Smooth muscle cell (in vitro differentiated cells): ENCODE results near the gene AMOT. TPM values are rescaled to one million over a fixed set of nuclear protein-coding genes. Genes with fewer than 3 reads are reported as not detected.

Experiments
- DNase-seq: peaks from one replicate; lab custom pipeline; 2025; ENCODE audit not compliant: unreplicated experiment; lab: John Stamatoyannopoulos, UW
- H2AFZ ChIP-seq: fragments of 200-600 bp; sonication (generic); 2 replicates; pipeline ENCODE4 v1.6.0; 2016; ENCODE audit warnings: antibody characterized with exemption, low read depth, mild to moderate bottlenecking
- H3F3A ChIP-seq: fragments of 200-600 bp; sonication (generic); 2 replicates; pipeline ENCODE4 v1.6.0; 2017; ENCODE audit warnings: antibody characterized with exemption, low read depth
- H3K27ac ChIP-seq: fragments of 200-600 bp; sonication (generic); 2 replicates; pipeline ENCODE4 v1.5.1; 2016; ENCODE audit warnings: low read depth, mild to moderate bottlenecking
- H3K27me3 ChIP-seq: fragments of 200-600 bp; sonication (generic); 2 replicates; pipeline ENCODE4 v1.6.1; 2016; ENCODE audit warnings: low read depth, mild to moderate bottlenecking
- H3K36me3 ChIP-seq: fragments of 200-600 bp; sonication (generic); 2 replicates; pipeline ENCODE4 v1.5.1; 2016; ENCODE audit warnings: low read depth
- H3K4me1 ChIP-seq: fragments of 200-600 bp; sonication (generic); 2 replicates; pipeline ENCODE4 v1.5.1; 2016; ENCODE audit warnings: low read depth
- H3K4me2 ChIP-seq: fragments of 200-600 bp; sonication (generic); 2 replicates; pipeline ENCODE4 v1.6.0; 2016; ENCODE audit warnings: mild to moderate bottlenecking
- H3K4me3 ChIP-seq: fragments of 200-600 bp; sonication (generic); 2 replicates; pipeline ENCODE4 v1.5.1; 2016; ENCODE audit warnings: mild to moderate bottlenecking
- H3K79me2 ChIP-seq: fragments of 200-600 bp; sonication (generic); 2 replicates; pipeline ENCODE4 v1.6.0; 2016; ENCODE audit warnings: low read depth, mild to moderate bottlenecking
- H3K9ac ChIP-seq: fragments of 200-600 bp; sonication (generic); 2 replicates; pipeline ENCODE4 v1.6.0; 2016; ENCODE audit warnings: low read depth
- H3K9me3 ChIP-seq: fragments of 200-600 bp; sonication (generic); replicated peaks from 2 replicates; pipeline ENCODE4 v1.5.1; 2016; ENCODE audit warnings: low read depth
- H4K20me1 ChIP-seq: fragments of 200-600 bp; sonication (generic); 2 replicates; pipeline ENCODE4 v1.6.0; 2016; ENCODE audit warnings: low read depth
- WGBS: methylation state at CpG from one replicate; pipeline ENCODE4 v1.1.7; 2016; ENCODE audit warnings: low lambda C conversion rate; 5-methylcytosine and 5-hydroxymethylcytosine counted together
- polyA plus RNA-seq: library from polyadenylated mRNA; unstranded; fragments of >200 nt; fragmentation: Nextera tagmentation; extraction: Ambion mirVana; gene quantifications from 2 replicates; pipeline ENCODE4 v1.2.1, GENCODE V29; 2016
- total RNA-seq: library from RNA; depleted of rRNA; stranded (reverse); fragments of >200 nt; gene quantifications from 2 replicates; pipeline ENCODE4 v1.2.3, GENCODE V29; 2014
- TF ChIP-seq, protein P1 (sequence below): fragments of 200-600 bp; sonication (generic); IDR thresholded peaks from 2 replicates; pipeline ENCODE4 v1.5.1; 2017; ENCODE audit warnings: borderline replicate concordance, mild to moderate bottlenecking, antibody characterized with exemption; ENCODE audit not compliant: insufficient read depth, poor library complexity, severe bottlenecking

The AMOT gene
- total and polyA plus RNA-seq, 2 experiments from 2014 or later, result 10.0 to 66.6 TPM

DNA sequence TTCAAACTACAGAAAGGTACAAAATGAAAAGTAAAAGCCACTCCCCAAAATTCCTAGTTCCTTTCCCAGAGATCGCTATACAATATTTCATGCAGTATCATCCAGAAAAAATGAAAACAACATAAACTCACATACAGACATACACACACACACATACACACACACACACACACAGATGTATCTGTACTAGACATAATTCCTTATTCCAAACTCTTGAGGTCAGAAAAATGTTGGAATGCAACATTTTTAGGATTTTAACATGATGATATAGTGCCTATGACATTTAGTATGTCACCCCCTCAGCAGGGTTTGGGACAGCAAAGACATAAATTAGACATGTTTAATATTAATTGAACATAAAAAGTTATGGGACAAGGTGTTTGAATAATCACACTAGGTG, 87.5 kb downstream of the AMOT start:
- TF ChIP-seq, protein P1, sequence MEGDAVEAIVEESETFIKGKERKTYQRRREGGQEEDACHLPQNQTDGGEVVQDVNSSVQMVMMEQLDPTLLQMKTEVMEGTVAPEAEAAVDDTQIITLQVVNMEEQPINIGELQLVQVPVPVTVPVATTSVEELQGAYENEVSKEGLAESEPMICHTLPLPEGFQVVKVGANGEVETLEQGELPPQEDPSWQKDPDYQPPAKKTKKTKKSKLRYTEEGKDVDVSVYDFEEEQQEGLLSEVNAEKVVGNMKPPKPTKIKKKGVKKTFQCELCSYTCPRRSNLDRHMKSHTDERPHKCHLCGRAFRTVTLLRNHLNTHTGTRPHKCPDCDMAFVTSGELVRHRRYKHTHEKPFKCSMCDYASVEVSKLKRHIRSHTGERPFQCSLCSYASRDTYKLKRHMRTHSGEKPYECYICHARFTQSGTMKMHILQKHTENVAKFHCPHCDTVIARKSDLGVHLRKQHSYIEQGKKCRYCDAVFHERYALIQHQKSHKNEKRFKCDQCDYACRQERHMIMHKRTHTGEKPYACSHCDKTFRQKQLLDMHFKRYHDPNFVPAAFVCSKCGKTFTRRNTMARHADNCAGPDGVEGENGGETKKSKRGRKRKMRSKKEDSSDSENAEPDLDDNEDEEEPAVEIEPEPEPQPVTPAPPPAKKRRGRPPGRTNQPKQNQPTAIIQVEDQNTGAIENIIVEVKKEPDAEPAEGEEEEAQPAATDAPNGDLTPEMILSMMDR, result no peak
- Histone ChIP-seq H3K4me3 (no peak overlapping the region), H3K79me2 (no peaks in the 10 kb centered on the region), H3K9me3 (no peaks in the 10 kb centered on the region), H2AFZ (no peak overlapping the region), H3F3A (no peaks in the 10 kb centered on the region), H3K4me2 (no peak overlapping the region), H3K36me3 (no peaks in the 10 kb centered on the region), H4K20me1 (no peaks in the 10 kb centered on the region), H3K9ac (no peak overlapping the region), H3K27me3 (no peaks in the 10 kb centered on the region), H3K27ac (no peak overlapping the region), H3K4me1 (no peaks in the 10 kb centered on the region)
- DNase-seq, result no peak
- WGBS, result 88% methylated on average over 1 of the region's 1 CpG

DNA sequence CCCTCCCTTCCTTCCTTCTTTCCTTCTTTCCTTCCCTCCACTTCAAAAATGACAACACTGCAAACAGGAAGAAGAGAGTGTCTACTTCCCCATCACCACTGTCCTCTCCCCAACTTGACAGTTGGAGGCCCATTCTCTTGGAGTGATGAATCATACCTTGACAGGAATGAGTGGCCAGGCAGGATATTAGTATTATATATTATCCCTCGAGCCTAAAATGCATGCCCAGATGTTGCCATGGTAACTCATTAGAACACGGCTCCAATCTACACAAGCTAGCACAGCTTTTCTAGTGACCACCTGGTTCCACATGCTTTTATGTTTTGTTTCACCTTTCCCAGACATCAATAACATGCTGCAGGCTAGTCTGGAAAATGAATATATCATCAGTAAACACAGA, 89.6 kb downstream of the AMOT start:
- H4K20me1 ChIP-seq, result no peaks in the 10 kb centered on the region
- H3K4me3 ChIP-seq, result no peak overlapping the region
- H3K4me1 ChIP-seq, result no peaks in the 10 kb centered on the region
- H3K27me3 ChIP-seq, result no peaks in the 10 kb centered on the region
- 81% methylated on average over 2 of the region's 2 CpGs for WGBS
- no peak overlapping the region for H3K4me2 ChIP-seq
- no peak overlapping the region for H3K9ac ChIP-seq
- no peaks in the 10 kb centered on the region for H3K79me2 ChIP-seq
- H3K36me3 ChIP-seq, result no peaks in the 10 kb centered on the region
- peaks cover 4% of the 10 kb centered on the region for H3F3A ChIP-seq
- no peak for DNase-seq
- no peaks in the 10 kb centered on the region for H3K9me3 ChIP-seq
- H2AFZ ChIP-seq, result no peak overlapping the region
- TF ChIP-seq, protein P1, result no peak
- H3K27ac ChIP-seq, result no peak overlapping the region

DNA sequence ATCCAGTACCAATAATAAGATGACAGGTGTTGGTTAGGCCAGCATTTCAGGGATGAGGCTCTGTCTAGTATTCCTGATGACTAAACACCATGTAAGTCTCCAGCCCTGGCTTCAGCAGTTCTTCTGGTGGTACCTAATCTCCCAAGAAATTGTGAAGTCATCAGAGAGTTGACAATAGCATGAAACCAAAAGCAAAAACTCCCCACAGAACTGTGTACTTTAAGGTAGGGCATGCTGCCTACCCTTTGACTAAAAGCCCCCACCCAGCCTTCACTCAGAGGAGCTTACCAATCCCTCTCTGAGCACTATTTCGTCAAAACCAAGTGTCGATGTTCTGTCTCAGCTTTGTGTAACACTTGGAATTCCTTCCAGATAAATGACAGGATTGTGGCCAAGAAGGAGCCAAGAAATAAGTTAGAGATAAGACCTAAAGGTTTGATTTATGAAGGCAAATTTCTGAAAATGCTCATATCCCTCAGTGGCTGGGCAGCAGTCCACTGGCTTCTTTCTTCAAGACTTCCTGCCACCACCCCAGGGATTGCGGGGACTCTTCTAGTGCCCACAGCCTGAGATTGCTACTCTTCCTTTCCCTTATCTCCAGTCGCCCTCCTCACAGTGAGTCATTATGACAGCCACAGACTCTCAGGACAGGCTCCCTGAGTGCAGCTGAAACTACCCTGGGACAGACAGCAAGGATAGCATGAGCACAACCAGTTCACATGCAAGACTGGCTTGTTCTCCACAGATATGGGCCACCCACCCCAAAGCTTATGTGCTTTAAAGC, 93.6 kb downstream of the AMOT start:
- Histone ChIP-seq H3K36me3 (no peaks in the 10 kb centered on the region), H4K20me1 (no peaks in the 10 kb centered on the region), H3K79me2 (no peaks in the 10 kb centered on the region), H3K4me3 (no peak overlapping the region), H2AFZ (no peak overlapping the region), H3K9me3 (no peaks in the 10 kb centered on the region), H3K9ac (no peak overlapping the region), H3K27ac (peak overlapping the region; percentile 65), H3K4me1 (no peaks in the 10 kb centered on the region), H3K4me2 (peak overlapping the region; percentile 42), H3K27me3 (no peaks in the 10 kb centered on the region), H3F3A (peaks cover 4% of the 10 kb centered on the region)
- TF ChIP-seq, protein P1, result no peak
- 17% methylated on average over 4 of the region's 4 CpGs for WGBS
- peak; percentile 9 for DNase-seq
